HG03060 (cell line): Measurements from ENCODE around the gene JTB.

Experiments
- ATAC-seq: cut with Tn5 transposase; IDR thresholded peaks from one replicate; pipeline ENCODE4 v1.9.1; 2021; ENCODE audit warnings: low read depth, moderate number of reproducible peaks; ENCODE audit not compliant: unreplicated experiment

The JTB gene

GRCh38 chr1:153956997-153957715, 20.3 kb downstream of the JTB start:
- ATAC-seq, result no peak

GRCh38 chr1:153954826-153955225, 22.6 kb downstream of the JTB start:
- ATAC-seq, result no peak

- ATAC-seq, result no peak
Observed at GRCh38 chr1:153953859-153954365, 23.6 kb downstream of the JTB start.

DNA sequence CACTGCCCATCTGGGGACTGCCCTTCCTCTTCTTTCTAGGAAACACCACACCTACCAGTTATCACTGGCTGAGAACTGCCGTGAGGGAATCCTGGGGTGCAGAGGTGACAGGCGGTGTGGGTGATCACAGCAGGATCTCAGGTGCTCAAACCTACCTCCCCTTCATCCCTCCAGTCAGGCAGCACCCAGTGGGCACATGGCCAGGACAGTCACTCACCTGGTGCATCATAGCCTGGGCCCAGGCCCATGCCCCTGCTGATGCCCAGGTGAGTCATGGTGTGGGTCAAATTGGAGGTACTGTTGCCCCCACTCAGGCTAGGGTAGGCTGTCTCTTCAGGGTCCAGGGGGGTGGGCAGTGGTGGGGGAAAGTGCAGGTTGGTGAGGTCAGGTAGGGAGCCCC, 25.7 kb downstream of the JTB start:
- no peak for ATAC-seq

- no peak for ATAC-seq
Observed at GRCh38 chr1:153951183-153951582, 26.3 kb downstream of the JTB start.

DNA sequence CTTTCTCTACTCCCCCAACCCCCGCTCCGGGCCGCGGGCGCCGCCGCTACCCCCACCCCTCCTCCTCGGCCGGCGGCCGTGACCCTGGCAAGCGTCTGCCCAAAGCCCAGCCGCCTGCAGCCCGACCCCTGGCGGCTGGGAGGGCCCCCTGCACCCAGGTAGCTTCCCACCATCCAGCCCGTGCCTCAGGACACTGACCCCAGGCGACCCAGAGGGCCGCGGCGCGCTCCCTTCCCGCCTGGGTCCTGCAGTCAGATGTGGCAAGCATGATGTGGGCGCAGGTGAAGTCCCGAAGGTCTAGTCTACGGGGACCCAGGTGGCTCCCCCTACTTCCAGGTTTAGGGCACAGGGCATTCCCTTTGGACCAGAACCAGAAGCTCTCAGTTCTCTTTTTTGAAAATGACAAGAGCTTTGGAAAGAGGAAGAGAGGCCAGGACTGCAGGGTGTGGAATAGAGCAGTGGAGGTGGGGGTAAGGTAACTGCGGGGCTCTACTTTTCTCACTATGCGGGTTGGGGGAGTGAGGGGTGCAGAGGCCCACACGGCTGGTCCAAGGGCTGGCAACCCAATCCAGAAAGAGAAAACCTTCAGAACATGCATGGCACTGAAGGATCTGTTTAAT, 30.7 kb downstream of the JTB start, which contains the start of gene DENND4B:
TSS of gene DENND4B (minus strand) at position 97 of the 620 bp plus-strand sequence. CDS start 2,344 bp downstream, outside the sequence.
- peak; percentile 21 for ATAC-seq

DNA sequence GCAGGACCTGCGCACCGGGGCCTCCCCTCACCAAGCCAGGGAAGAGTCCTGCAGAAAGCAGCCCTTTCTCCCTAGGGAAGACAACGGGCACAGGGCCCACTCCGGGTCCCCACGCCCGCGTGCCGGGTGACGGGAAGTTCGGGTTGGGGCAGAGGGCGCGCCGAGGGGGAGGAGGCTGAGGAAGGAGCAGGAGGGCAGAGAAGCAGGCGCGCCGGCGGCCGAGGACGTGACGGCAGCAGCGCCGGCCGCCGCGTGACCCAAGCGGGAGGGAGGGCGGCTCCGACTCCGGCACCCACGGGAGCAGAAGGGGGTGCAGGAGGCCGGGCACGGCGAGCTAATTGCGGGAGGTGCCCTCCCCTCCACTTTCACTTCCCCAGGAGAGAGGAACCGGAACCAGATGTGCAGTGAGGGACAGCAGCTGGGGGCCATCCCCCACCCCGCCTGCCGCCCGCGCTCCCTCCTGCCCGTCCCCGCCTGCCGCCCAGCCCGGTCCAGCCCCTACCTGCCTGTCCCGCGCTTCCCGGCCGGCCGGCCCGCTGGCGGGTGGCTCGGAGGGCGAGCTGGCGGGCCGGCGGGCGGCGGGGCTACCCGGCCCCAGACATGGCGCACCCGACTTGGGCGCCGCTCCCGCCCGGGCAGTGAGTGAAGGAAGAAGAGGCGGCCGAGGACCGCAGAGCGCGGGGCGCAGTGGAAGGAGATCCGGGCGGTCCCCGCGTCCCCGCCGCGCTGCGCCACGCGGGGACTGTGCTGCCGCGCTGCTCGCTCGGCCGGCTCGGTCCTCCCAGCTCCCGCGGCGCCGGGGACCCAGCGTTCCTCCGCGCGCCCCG, 31.5 kb downstream of the JTB start:
- ATAC-seq, result peak; percentile 71

DNA sequence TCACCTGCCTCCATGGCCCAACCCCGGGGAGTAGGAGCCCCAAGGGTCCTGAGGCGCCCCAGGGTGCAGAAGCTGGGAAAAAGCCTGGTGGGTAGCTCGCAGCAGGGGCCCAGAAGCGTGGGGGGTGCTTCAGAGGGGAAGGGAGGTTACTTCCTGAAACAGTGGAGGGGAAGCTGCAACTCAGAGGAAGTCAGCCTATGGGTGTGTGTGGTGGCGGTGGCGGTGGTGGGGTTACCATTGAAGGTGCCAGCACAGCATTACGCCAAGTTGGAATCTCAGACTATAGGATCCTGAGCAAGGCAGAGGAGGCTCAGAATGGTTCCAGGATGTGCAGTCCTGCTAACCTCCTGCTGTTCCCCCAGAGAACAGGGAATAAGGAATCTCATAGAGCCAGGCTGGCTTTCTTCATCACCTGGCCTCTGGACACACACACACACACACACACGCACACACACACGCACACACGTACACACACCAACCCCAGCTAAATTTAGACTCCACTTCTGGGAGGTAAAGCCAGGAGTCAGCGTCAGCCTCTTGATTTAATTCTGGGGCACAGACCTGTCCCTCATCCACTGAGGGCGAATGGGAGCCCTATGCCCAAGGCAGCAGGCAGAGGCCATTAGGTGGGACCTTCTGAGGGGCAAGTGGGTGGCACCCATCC, 32.2 kb downstream of the JTB start:
- ATAC-seq, result no peak

DNA sequence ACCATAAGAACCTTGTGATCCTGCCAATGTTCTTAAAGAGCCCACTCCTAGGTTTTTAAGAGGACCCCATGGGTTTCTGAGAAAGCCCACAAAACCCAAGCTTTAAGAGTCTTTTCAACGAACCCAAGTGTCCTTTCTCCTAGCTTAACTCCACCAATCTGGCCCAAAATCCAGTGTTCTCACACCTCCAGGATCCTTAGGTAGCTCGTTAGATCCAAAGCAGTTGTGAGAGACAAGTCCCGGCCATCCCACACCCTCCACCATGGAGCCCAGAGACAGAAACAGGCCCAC, 32.7 kb downstream of the JTB start:
- ATAC-seq, result no peak

DNA sequence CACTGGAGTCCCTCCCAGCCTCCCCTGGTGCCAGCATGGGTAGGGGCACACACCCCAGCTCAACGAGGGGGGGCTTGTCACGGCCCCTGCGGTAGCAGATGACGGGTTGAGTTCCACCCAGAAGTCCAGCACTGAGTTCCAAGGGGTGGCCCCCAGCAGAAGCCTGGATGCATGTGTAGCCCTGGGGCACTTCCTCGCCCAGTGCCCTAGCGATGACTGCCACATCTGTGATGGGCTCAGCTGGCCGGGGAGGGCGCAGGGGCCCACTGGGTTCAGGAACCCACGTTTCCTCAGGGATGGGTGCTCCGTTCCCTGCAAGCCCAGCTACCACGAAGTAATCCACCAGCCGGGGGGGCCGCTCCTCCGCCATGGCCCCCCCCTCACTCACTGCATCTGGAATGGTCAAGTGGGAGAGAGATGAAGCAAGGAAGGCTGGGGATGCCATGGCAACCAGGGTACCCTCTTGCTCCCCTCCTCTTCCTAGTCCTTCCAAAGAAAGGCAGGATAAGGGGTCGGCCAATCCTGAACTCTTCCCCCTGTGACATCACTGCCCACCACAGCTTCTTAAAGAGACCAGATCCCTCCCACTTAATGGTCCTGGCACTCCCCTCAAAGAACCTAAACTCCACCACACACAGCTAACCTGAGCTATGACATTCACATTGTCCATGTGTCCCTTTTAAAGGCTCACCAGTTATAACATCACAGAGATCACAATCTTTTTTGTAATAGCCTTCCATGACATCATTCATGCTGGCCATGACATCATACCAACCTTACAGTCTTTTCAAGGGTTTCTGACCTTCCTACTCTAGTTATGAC, 33.3 kb downstream of the JTB start:
- no peak for ATAC-seq

DNA sequence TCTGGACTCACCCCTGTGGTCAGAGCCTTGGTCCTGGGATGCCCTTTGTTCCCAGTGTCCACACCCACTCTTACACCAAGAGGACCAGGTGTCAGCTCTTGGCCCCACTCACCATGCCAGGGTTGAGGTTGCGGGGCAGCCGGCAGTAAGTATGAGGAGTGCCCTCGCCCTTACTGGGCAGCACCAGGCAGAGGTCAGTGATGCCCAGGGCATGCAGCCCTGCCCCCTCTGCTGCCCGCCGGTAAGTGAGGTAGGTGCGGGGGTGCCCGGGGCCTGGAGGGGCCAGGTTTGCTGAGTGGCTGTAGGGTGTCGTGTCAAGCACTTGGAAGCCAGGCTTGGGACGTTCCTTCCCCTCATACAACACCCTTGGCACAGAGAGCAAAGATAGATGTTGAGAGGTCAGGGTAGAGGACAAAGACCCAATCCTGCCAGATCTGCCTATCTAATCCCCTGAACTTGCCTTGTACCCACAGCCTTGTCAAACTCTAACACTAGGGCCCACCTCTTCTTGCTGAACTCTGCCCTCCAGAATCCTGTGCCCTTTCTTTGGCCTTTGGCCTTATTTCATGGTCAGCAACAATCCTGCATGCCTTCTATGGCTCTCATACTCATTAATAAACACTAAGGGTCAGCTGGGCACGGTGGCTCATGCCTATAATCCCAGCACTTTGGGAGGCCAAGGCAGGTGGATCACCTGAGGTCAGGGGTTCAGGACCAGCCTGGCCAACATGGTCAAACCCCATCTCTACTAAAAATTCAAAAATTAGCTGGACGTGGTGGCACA, 34.5 kb downstream of the JTB start:
- no peak for ATAC-seq

GRCh38 chr1:153941826-153942725, 35.4 kb downstream of the JTB start:
- no peak for ATAC-seq

DNA sequence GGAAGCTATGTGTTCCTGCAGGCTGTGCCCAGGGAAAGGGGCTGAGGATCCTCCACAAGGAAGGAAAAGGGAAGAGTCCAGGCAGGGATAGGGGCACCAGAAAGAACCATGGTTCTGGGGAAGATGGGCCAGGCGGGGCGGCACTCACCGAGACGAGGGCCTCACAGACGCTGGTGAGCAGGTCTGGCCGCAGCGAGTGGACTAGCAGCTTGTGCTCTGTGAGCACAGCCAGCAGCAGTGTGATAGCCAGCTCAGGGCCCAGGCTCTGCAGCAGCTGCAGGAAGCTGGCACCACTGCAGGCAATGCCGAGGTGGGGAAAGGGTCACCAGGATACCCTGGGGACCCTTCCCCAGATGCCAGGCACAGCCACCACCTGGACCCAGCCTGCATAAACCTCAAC, 36.7 kb downstream of the JTB start:
- no peak for ATAC-seq

DNA sequence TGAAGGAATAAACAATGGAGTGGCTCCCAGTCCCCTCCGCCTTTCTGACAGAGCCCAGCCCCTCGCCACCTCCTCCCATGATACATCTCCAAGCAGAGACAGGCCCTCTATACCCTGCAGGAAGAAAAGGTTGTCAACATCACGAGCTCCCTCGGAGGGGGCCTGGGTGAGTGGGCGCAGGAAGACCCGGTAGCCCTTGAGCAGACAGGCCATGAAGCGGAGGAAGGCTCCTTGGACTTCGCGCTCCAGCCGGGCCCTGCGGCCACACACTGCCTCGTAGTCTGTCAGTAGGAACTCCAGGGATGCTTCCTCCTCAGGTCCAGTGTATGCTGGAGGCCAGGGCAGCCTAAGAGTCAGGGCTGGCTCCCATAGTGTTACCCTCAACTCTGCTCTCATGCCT, 38.0 kb downstream of the JTB start:
- no peak for ATAC-seq

GRCh38 chr1:153938996-153939395, 38.5 kb downstream of the JTB start:
- ATAC-seq, result no peak

DNA sequence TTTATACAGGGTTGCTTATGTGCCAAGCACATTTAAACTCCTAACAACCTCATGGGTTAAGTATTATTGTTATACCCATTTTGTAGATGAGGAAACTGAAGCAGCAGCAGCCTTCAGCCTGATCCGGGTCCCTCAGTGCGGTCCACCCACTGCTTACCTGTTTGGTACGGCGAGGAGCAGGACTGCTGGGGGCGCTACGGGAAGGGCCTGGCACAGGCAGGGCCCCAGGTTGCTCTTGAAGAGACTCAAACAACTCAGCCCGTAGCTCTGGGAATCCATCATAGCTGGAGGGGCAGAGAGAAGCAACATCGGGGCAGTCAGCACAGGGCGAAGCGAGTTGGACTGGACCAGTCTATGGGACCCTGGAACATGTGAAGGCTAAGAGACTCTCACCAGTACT, 40.1 kb downstream of the JTB start:
- ATAC-seq, result no peak

- ATAC-seq, result no peak
Observed at GRCh38 chr1:153936011-153936802, 41.3 kb downstream of the JTB start.

DNA sequence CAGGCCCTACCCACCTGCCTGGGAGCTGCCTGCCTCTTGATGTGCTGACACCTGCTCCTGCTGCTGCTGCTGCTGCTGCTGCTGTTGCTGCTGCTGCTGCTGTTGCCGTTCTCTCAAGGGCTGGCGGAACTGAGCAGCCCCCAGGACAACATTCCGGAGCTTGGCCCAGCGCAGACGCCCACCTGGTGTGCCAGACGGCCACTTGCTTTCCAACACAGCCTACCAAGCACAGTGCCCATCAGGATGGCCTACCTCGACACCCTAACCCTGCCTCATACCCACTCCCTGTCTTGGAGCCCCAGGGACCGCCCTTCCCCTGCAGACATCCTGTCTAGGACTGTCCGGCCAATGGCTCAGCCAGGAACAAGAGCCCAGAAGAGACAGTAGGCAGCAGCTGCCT, 42.7 kb downstream of the JTB start:
- ATAC-seq, result no peak
